PC-3 (cell line): ENCODE results near the gene DIS3L2. TPM values are rescaled to one million over a fixed set of nuclear protein-coding genes. Genes with fewer than 3 reads are reported as not detected.

Experiments used
- ATAC-seq: fragments of 200-7000 bp; cut with Tn5 transposase; 2 replicates; pipeline ENCODE4 v1.9.1; 2020; ENCODE audit warnings: mild to moderate bottlenecking, moderate library complexity
- BruUV-seq: library from RNA; stranded (reverse); fragments of 400-500 nt; replicated peaks from 2 replicates; lab custom pipeline; 2021; lab: Mats Ljungman, UMichigan
- CTCF ChIA-PET: fragments of 300-600 bp; sonication (Branson Sonifier 250); formaldehyde crosslinking; loops from one replicate; lab custom pipeline; 2022; ENCODE audit warnings: antibody characterized with exemption; lab: Charles Lee
- POLR2A ChIA-PET: fragments of 300-600 bp; sonication (Branson Sonifier 250); formaldehyde crosslinking; loops from one replicate; lab custom pipeline; 2022; ENCODE audit warnings: antibody characterized with exemption; ENCODE audit not compliant: unreplicated experiment; lab: Charles Lee
- DNase-seq: peaks from one replicate; pipeline ENCODE4 v3.0.0-alpha.2; 2015
- H2AFZ ChIP-seq: fragments of 300-600 bp; sonication (generic); 2 replicates; pipeline ENCODE4 v1.6.0; 2016; ENCODE audit warnings: antibody characterized with exemption, low read length
- H3F3A ChIP-seq: fragments of 300-600 bp; sonication (generic); one replicate; pipeline ENCODE4 v1.6.0; 2017; ENCODE audit warnings: antibody characterized with exemption, low read length, control low read depth, mild to moderate bottlenecking; ENCODE audit not compliant: unreplicated experiment
- H3K27ac ChIP-seq: fragments of 300-600 bp; sonication (generic); 2 replicates; pipeline ENCODE4 v1.5.1; 2016; ENCODE audit warnings: mild to moderate bottlenecking, low read length
- H3K27me3 ChIP-seq: fragments of 300-600 bp; sonication (generic); 2 replicates; pipeline ENCODE4 v1.6.1; 2016; ENCODE audit warnings: low read length, mixed read lengths
- H3K36me3 ChIP-seq: fragments of 300-600 bp; sonication (generic); 2 replicates; pipeline ENCODE4 v1.6.1; 2016; ENCODE audit warnings: low read depth, mixed run types, low read length, mixed read lengths
- H3K4me1 ChIP-seq: fragments of 300-600 bp; sonication (generic); 2 replicates; pipeline ENCODE4 v1.5.1; 2016; ENCODE audit warnings: low read length; ENCODE audit not compliant: insufficient read depth
- H3K4me2 ChIP-seq: fragments of 300-600 bp; sonication (generic); 2 replicates; pipeline ENCODE4 v1.6.0; 2016; ENCODE audit warnings: low read length
- H3K4me3 ChIP-seq: fragments of 300-600 bp; sonication (generic); 2 replicates; pipeline ENCODE4 v1.5.1; 2016; ENCODE audit warnings: mild to moderate bottlenecking, low read length, mixed read lengths
- H3K79me2 ChIP-seq: fragments of 300-600 bp; sonication (generic); 2 replicates; pipeline ENCODE4 v1.6.1; 2017; ENCODE audit warnings: low read length, mixed read lengths
- H3K9ac ChIP-seq: fragments of 300-600 bp; sonication (generic); 2 replicates; pipeline ENCODE4 v1.6.0; 2016; ENCODE audit warnings: mild to moderate bottlenecking, low read length
- H3K9me2 ChIP-seq: fragments of 300-600 bp; sonication (generic); replicated peaks from 2 replicates; pipeline ENCODE4 v1.6.1; 2016; ENCODE audit warnings: mixed run types, low read length, mixed read lengths
- H3K9me3 ChIP-seq: fragments of 300-600 bp; sonication (generic); 2 replicates; pipeline ENCODE4 v1.6.1; 2016; ENCODE audit warnings: low read length, mixed read lengths
- H4K20me1 ChIP-seq: fragments of 300-600 bp; sonication (generic); 2 replicates; pipeline ENCODE4 v1.6.1; 2016; ENCODE audit warnings: low read length, mixed read lengths
- EZH2 ChIP-seq: fragments of 300-600 bp; sonication (generic); IDR thresholded peaks from one replicate; pipeline ENCODE4 v1.6.1; 2017; ENCODE audit warnings: antibody characterized with exemption, mild to moderate bottlenecking, low read length; ENCODE audit not compliant: unreplicated experiment
- EZH2phosphoT487 ChIP-seq: fragments of 300-600 bp; sonication (generic); IDR thresholded peaks from 2 replicates; pipeline ENCODE4 v1.6.1; 2018; ENCODE audit warnings: mild to moderate bottlenecking, antibody characterized with exemption, low read length, borderline replicate concordance
- intact Hi-C: fragments of 100-400 bp; cut with micrococcal nuclease; formaldehyde crosslinking; loops from 2 replicates; pipeline ENCODE4 v1.9.0; 2023
- total RNA-seq: library from RNA; depleted of rRNA; stranded (reverse); fragments of >200 nt; gene quantifications from 2 replicates; pipeline ENCODE4 v1.2.3, GENCODE V29; 2014
- TF ChIP-seq, protein P1 (sequence below): fragments of 300-600 bp; sonication (generic); conservative IDR thresholded peaks from 2 replicates; pipeline ENCODE4 v1.5.1; 2017; ENCODE audit warnings: antibody characterized with exemption, low read depth, mild to moderate bottlenecking, low read length

DIS3L2 gene
- total RNA-seq, 1 experiment from 2014 or later = 22.8 TPM

DNA sequence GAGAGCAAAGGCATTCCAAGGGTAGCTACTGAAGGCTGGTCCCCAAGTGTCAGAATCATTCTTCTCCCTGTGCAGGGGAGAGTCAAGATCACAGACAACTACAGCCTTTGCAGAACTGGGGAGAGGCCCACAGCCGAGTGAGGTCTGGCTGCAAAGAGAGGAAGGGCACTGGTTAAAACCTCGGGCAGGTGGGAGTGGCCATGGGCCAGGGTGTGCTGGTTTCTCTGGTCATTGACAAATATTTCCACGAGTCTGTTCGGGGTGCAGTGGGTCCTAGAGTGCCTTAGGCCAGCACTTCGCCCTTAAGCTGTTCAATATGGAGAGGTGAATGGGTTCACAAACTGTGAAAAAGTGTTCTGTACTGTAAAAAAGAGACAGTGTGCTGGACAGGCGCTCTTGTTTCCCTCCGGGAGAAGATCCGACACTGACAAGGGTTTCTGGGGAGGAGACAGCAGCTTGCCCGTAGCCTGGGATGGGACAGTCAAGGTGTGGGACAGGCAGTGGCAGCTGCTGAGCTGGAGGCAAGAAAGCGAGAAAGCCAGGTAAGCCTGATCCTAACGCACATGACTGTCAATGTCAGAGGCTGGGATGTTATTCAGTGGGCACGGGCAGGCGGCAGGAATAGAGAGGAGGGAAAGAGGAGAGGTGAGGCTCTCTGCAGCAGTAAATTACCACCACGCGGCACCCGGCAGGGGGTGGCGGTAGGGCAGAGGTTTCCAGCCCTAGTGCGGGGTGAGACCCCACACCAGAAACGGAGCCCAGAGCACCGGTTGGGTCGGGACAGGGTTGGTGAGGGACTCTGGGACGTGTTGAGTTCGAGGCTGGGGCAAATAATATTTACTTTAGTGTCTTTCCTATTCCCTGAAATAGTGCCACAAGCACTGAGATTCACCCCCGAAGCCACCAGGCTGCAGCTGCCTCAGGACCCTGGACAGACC, 37.3 kb upstream of the DIS3L2 start:
- ATAC-seq (no peak), DNase-seq (no peak)
- no peak overlapping the region for H3K9ac ChIP-seq
- BruUV-seq = no TSS peak
- no peaks in the 10 kb centered on the region for H3F3A ChIP-seq
- H3K36me3 ChIP-seq = no peaks in the 10 kb centered on the region
- intact Hi-C loops = loop anchor here (2.0 kb wide), 1 partner anchor 213 kb away; no protein-coding TSS in a partner anchor
- H3K9me3 ChIP-seq = no peaks in the 10 kb centered on the region
- no peaks in the 10 kb centered on the region for H4K20me1 ChIP-seq
- ChIA-PET POLR2A (no interaction called here), CTCF (no interaction called here)
- no peaks in the 10 kb centered on the region for H3K79me2 ChIP-seq
- H3K4me3 ChIP-seq = no peak overlapping the region
- no peak for TF ChIP-seq EZH2
- TF ChIP-seq, protein P1, sequence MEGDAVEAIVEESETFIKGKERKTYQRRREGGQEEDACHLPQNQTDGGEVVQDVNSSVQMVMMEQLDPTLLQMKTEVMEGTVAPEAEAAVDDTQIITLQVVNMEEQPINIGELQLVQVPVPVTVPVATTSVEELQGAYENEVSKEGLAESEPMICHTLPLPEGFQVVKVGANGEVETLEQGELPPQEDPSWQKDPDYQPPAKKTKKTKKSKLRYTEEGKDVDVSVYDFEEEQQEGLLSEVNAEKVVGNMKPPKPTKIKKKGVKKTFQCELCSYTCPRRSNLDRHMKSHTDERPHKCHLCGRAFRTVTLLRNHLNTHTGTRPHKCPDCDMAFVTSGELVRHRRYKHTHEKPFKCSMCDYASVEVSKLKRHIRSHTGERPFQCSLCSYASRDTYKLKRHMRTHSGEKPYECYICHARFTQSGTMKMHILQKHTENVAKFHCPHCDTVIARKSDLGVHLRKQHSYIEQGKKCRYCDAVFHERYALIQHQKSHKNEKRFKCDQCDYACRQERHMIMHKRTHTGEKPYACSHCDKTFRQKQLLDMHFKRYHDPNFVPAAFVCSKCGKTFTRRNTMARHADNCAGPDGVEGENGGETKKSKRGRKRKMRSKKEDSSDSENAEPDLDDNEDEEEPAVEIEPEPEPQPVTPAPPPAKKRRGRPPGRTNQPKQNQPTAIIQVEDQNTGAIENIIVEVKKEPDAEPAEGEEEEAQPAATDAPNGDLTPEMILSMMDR = no peak
- no peak for TF ChIP-seq EZH2phosphoT487
- peak overlapping the region; percentile 86; the same call in 1 of the 2 replicates for H3K4me2 ChIP-seq
- H3K27me3 ChIP-seq = peaks cover 25% of the 10 kb centered on the region
- H2AFZ ChIP-seq = no peak overlapping the region; the same call in 1 of the 2 replicates
- 0 out of 2 replicates have a peak, but pooled peaks cover 8% of the 10 kb centered on the region for H3K4me1 ChIP-seq
- no peak overlapping the region for H3K27ac ChIP-seq
- no peaks in the 10 kb centered on the region for H3K9me2 ChIP-seq

DNA sequence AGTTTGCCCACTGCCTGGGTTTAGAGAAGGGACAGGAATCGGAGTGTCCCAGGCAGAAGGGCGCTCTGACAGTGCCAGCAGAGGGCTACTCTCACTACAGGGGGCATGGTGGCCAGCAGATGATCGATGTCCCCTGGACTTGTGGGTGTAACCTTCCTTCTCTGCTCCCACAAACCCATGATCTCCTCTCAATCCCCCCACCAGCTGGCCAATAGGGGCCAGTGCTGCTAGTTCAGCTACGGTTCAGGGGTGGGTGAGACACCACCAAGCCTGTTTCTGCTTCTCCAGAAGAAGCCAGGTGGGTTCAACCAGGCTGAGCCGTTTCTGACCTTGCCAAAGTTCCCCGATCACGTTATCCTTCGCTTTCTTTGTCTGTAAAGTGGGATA, 36.6 kb upstream of the DIS3L2 start:
- peaks cover 25% of the 10 kb centered on the region for H3K27me3 ChIP-seq
- no peak for TF ChIP-seq EZH2phosphoT487
- TF ChIP-seq, protein P1 = no peak
- no peak for TF ChIP-seq EZH2
- BruUV-seq = no TSS peak
- 0 out of 2 replicates have a peak, but pooled peaks cover 8% of the 10 kb centered on the region for H3K4me1 ChIP-seq
- peak overlapping the region; percentile 86 for H3K4me2 ChIP-seq
- peak overlapping the region; percentile 67 for H2AFZ ChIP-seq
- no peak overlapping the region for H3K9ac ChIP-seq
- POLR2A ChIA-PET = no interaction called here
- ATAC-seq (peak; percentile 6), DNase-seq (no peak)
- CTCF ChIA-PET = interaction anchor here (0.6 to 0.7 kb wide), 3 partner anchors 9 to 217 kb away, joined by 3 read pairs; no protein-coding TSS in a partner anchor
- H3K4me3 ChIP-seq = peak overlapping the region; percentile 63; the same call in 1 of the 2 replicates
- H3F3A ChIP-seq = no peaks in the 10 kb centered on the region
- H3K36me3 ChIP-seq = no peaks in the 10 kb centered on the region
- intact Hi-C loops = loop anchor here (1.0 kb wide), 2 partner anchors 217 to 402 kb away; no protein-coding TSS in a partner anchor
- no peak overlapping the region for H3K27ac ChIP-seq
- no peaks in the 10 kb centered on the region for H3K9me2 ChIP-seq
- H4K20me1 ChIP-seq = no peaks in the 10 kb centered on the region
- H3K79me2 ChIP-seq = no peaks in the 10 kb centered on the region
- no peaks in the 10 kb centered on the region for H3K9me3 ChIP-seq
